HFFc6 (cell line): ENCODE results near the gene RNF152. TPM values are rescaled to one million over a fixed set of nuclear protein-coding genes. Genes with fewer than 3 reads are reported as not detected.
A peak's percentile ranks its signal among the peaks of the same experiment; 100 is the strongest.

Experiments
- DNase-seq: peaks from one replicate; pipeline ENCODE4 v3.0.0-alpha.2; 2018
- H3K27ac Mint-ChIP-seq: 2 replicates; pipeline ENCODE4 v1.8.0; 2020; ENCODE audit warnings: mild to moderate bottlenecking, mixed read lengths
- H3K27me3 Mint-ChIP-seq: 2 replicates; pipeline ENCODE4 v1.8.0; 2021; ENCODE audit warnings: mild to moderate bottlenecking, moderate library complexity, mixed read lengths; ENCODE audit not compliant: insufficient read depth
- H3K36me3 Mint-ChIP-seq: 2 replicates; pipeline ENCODE4 v1.8.0; 2021; ENCODE audit warnings: low read depth, mixed read lengths
- H3K4me1 Mint-ChIP-seq: 2 replicates; pipeline ENCODE4 v1.8.0; 2020; ENCODE audit warnings: low read depth, mixed read lengths
- H3K4me3 Mint-ChIP-seq: 2 replicates; pipeline ENCODE4 v1.8.0; 2020; ENCODE audit warnings: mild to moderate bottlenecking, moderate library complexity, mixed read lengths
- H3K9me3 Mint-ChIP-seq: 2 replicates; pipeline ENCODE4 v1.8.0; 2020; ENCODE audit warnings: mild to moderate bottlenecking, mixed read lengths
- CTCF ChIP-seq: fragments of 200-600 bp; sonication (generic); IDR thresholded peaks from 2 replicates; pipeline ENCODE4 v1.5.0; 2021; ENCODE audit warnings: antibody characterized with exemption, mild to moderate bottlenecking
- total RNA-seq, 6 experiments: library from RNA; stranded (reverse); fragmentation: NEBNext Ultra II Directional; extraction: Animal tissue kit (Norgen Biotek cat#: 25700); gene quantifications; 2 replicates in 1 of 6; 3 replicates in 5 of 6; pipeline ENCODE4 v1.2.3, GENCODE V29; 2021

RNF152 gene
- total RNA-seq, 6 experiments from 2014 or later, result 44.3 to 68.4 (median 50.2) TPM

- TF ChIP-seq CTCF, result no peak
- peaks cover 1% of the 10 kb centered on the region for H3K27me3 Mint-ChIP-seq
- no peaks in the 10 kb centered on the region for H3K9me3 Mint-ChIP-seq
- no peak for DNase-seq
- H3K36me3 Mint-ChIP-seq, result no peaks in the 10 kb centered on the region
- H3K4me3 Mint-ChIP-seq, result no peak overlapping the region
- peaks cover 39% of the 10 kb centered on the region for H3K4me1 Mint-ChIP-seq
- H3K27ac Mint-ChIP-seq, result no peak overlapping the region
Observed at GRCh38 chr18:61900504-61901281, 7.9 kb upstream of the RNF152 start.

GRCh38 chr18:61898640-61899101 is 5.9 kb upstream of the RNF152 start:
- peaks cover 45% of the 10 kb centered on the region for H3K4me1 Mint-ChIP-seq
- no peak for TF ChIP-seq CTCF
- H3K4me3 Mint-ChIP-seq, result no peak overlapping the region
- no peaks in the 10 kb centered on the region for H3K9me3 Mint-ChIP-seq
- H3K36me3 Mint-ChIP-seq, result no peaks in the 10 kb centered on the region
- H3K27me3 Mint-ChIP-seq, result peaks cover 1% of the 10 kb centered on the region; the same call in 1 of the 2 replicates
- DNase-seq, result no peak
- H3K27ac Mint-ChIP-seq, result no peak overlapping the region

- DNase-seq, result peak; percentile 85
- peaks cover 7% of the 10 kb centered on the region; the same call in 1 of the 2 replicates for H3K36me3 Mint-ChIP-seq
Observed at GRCh38 chr18:61896757-61897156, 4.0 kb upstream of the RNF152 start.

DNA sequence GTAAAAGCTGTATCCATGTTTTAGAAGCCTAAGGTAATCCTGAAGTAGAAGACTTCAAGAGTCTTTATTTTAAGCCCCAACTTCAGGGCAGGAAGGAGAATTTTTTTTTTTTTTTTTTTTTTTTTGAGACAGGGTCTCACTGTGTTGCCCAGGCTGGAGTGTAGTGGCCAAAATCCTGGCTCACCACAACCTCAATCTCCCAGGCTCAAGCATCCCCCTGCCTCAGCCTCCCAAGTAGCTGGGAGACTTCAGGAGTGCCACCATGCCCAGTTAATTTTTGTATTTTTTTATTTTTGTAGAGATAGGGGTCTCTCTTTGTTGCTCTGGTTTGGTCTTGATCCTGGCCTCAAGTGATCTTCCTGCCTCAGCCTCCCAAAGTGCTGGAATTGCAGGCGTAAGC is 3.3 kb upstream of the RNF152 start:
- no peak for TF ChIP-seq CTCF
- no peak for DNase-seq
- Mint-ChIP-seq H3K27ac (peak overlapping the region; percentile 72; the same call in 1 of the 2 replicates), H3K4me3 (peak overlapping the region; percentile 10; the same call in 1 of the 2 replicates), H3K4me1 (peaks cover 56% of the 10 kb centered on the region), H3K9me3 (no peaks in the 10 kb centered on the region), H3K36me3 (peaks cover 7% of the 10 kb centered on the region; the same call in 1 of the 2 replicates), H3K27me3 (peaks cover 1% of the 10 kb centered on the region; the same call in 1 of the 2 replicates)

More at GRCh38 chr18:61896757-61897156, 4.0 kb upstream of the RNF152 start:
- peak overlapping the region; percentile 72 for H3K27ac Mint-ChIP-seq
- H3K4me3 Mint-ChIP-seq, result peak overlapping the region; percentile 10
- H3K9me3 Mint-ChIP-seq, result no peaks in the 10 kb centered on the region
- H3K4me1 Mint-ChIP-seq, result peaks cover 55% of the 10 kb centered on the region
- H3K27me3 Mint-ChIP-seq, result peaks cover 1% of the 10 kb centered on the region; the same call in 1 of the 2 replicates
- no peak for TF ChIP-seq CTCF

GRCh38 chr18:61894751-61895524 is 2.1 kb upstream of the RNF152 start:
- H3K4me1 Mint-ChIP-seq, result peaks cover 66% of the 10 kb centered on the region
- no peak for TF ChIP-seq CTCF
- peak overlapping the region; percentile 96 for H3K4me3 Mint-ChIP-seq
- H3K27me3 Mint-ChIP-seq, result peaks cover 1% of the 10 kb centered on the region; the same call in 1 of the 2 replicates
- H3K9me3 Mint-ChIP-seq, result no peaks in the 10 kb centered on the region
- peaks cover 18% of the 10 kb centered on the region for H3K36me3 Mint-ChIP-seq
- DNase-seq, result no peak
- H3K27ac Mint-ChIP-seq, result peak overlapping the region; percentile 51; the same call in 1 of the 2 replicates
